ENCODE data around the gene PXDN. TPM values are rescaled to one million over a fixed set of nuclear protein-coding genes. Genes with fewer than 3 reads are reported as not detected.

The PXDN gene
- total and polyA plus RNA-seq, 2 of the 4 experiments (the other 2 are of a cell fraction): 153 to 332 TPM

- Histone ChIP-seq H3K36me3 (ENCODE audit: control insufficient read depth, insufficient read depth, low read length) (no peaks in the 10 kb centered on the region), H3K4ac (ENCODE audit: low read depth, low read length) (no peak overlapping the region), H4K20me1 (ENCODE audit: insufficient read depth, low read length) (no peaks in the 10 kb centered on the region), H3K23ac (ENCODE audit: low read depth, low read length) (no peak overlapping the region), H4K5ac (ENCODE audit: low read depth, low read length) (no peak overlapping the region), H3K4me2 (ENCODE audit: low read depth, low read length) (no peak overlapping the region), H2BK5ac (ENCODE audit: low read depth, low read length, poor library complexity, severe bottlenecking) (no peak overlapping the region), H2BK20ac (ENCODE audit: low read depth, low read length) (no peak overlapping the region), H4K8ac (ENCODE audit: low read depth in 2 of 2, low read length in 2 of 2) (no peak overlapping the region), H2AK5ac (ENCODE audit: low read depth, low read length) (no peak overlapping the region), H3K14ac (replicated peaks; ENCODE audit: low read depth, low read length) (no peak overlapping the region), H2AFZ (replicated peaks; ENCODE audit: low read length, poor library complexity) (no peak overlapping the region), H3K56ac (ENCODE audit: extremely low read depth, insufficient read depth, low read length) (no peak overlapping the region), H2BK15ac (ENCODE audit: low read depth, low read length) (no peak overlapping the region), H3K18ac (ENCODE audit: low read depth, low read length) (no peak overlapping the region), H3K27me3 (ENCODE audit: control insufficient read depth, insufficient read depth, low read length) (peaks cover 2% of the 10 kb centered on the region; the same call in 1 of the 2 replicates), H3K9me1 (ENCODE audit: insufficient read depth, low read length) (peaks cover 4% of the 10 kb centered on the region; the same call in 1 of the 2 replicates), H3K27ac (ENCODE audit: insufficient read depth, low read length) (no peak overlapping the region), H3K79me1 (ENCODE audit: low read depth in 1 of 2, low read length in 2 of 2) (no peaks in the 10 kb centered on the region), H4K91ac (ENCODE audit: insufficient read depth, low read depth, low read length) (no peak overlapping the region), H3K4me1 (ENCODE audit: control insufficient read depth, insufficient read depth, low read length) (no peaks in the 10 kb centered on the region), H2BK120ac (ENCODE audit: low read depth, low read length) (no peak overlapping the region), H3K9ac (ENCODE audit: low read depth, low read length) (no peak overlapping the region), H3K9me3 (ENCODE audit: control insufficient read depth, insufficient read depth, low read length) (no peaks in the 10 kb centered on the region), H2AK9ac (replicated peaks; ENCODE audit: low read depth, low read length, poor library complexity) (no peak overlapping the region), H3K4me3 (ENCODE audit: insufficient read depth, low read depth, low read length) (no peak overlapping the region)
- ChIA-PET POLR2A (ENCODE audit: unreplicated experiment) (no interaction called here), CTCF (no interaction called here)
- intact Hi-C loops (cut with micrococcal nuclease) (no loop called here), dilution Hi-C loops (cut with HindIII; ENCODE audit: low sequenced_read_pairs, unreplicated experiment) (no loop called here), in situ Hi-C loops (cut with MboI; ENCODE audit: low sequenced_read_pairs) (no loop called here)
- TF ChIP-seq MXI1 (IDR thresholded peaks at IDR 0.05; ENCODE audit: borderline replicate concordance, low read depth, low read length) (no peak), CTCF (conservative IDR thresholded peaks at IDR 0.05; ENCODE audit: low read depth, low read length) (no peak), FOS (IDR thresholded peaks at IDR 0.05; ENCODE audit: low read depth, low read length) (no peak), SMC3 (IDR thresholded peaks at IDR 0.05; ENCODE audit: low read depth, low read length) (no peak), MAZ (IDR thresholded peaks at IDR 0.05; ENCODE audit: borderline replicate concordance, low read depth, low read length) (no peak), RAD21 (IDR thresholded peaks at IDR 0.05; ENCODE audit: low read length) (no peak), MAFK (IDR thresholded peaks at IDR 0.05; ENCODE audit: low read depth, low read length) (no peak), CEBPB (IDR thresholded peaks at IDR 0.05; ENCODE audit: low read depth, low read length) (no peak), CHD1 (IDR thresholded peaks at IDR 0.05; ENCODE audit: low read depth, low read length) (no peak), BHLHE40 (IDR thresholded peaks at IDR 0.05; ENCODE audit: low read depth, low read length) (no peak), RCOR1 (IDR thresholded peaks at IDR 0.05; ENCODE audit: insufficient replicate concordance, low read length) (no peak), RFX5 (IDR thresholded peaks at IDR 0.05; ENCODE audit: low read depth, low read length) (no peak), NFE2L2 (IDR thresholded peaks at IDR 0.05; ENCODE audit: low read depth, low read length) (no peak), USF2 (IDR thresholded peaks at IDR 0.05; ENCODE audit: low read depth, low read length) (no peak)
- TF ChIP-seq, protein P1, sequence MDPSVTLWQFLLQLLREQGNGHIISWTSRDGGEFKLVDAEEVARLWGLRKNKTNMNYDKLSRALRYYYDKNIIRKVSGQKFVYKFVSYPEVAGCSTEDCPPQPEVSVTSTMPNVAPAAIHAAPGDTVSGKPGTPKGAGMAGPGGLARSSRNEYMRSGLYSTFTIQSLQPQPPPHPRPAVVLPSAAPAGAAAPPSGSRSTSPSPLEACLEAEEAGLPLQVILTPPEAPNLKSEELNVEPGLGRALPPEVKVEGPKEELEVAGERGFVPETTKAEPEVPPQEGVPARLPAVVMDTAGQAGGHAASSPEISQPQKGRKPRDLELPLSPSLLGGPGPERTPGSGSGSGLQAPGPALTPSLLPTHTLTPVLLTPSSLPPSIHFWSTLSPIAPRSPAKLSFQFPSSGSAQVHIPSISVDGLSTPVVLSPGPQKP (IDR thresholded peaks at IDR 0.05; ENCODE audit: borderline replicate concordance, low read depth, low read length): no peak
- no peak for ATAC-seq (ENCODE audit: low read depth)
- WGBS, 2 experiments (ENCODE audit: extremely low coverage in 2 of 2, insufficient read length in 1 of 2): 81% methylated on average over 5 of the region's 11 CpGs; no CpG with 5 or more reads in 1 of the 2 experiments
- DNase-seq: no peak
- BruUV-seq (replicated peaks): no TSS peak
Observed at GRCh38 chr2:1620081-1620480, 124.2 kb downstream of the PXDN start.
